ENCODE measurements around the gene WDR91. TPM values are rescaled to one million over a fixed set of nuclear protein-coding genes. Genes with fewer than 3 reads are reported as not detected.
A peak's percentile ranks its signal among the peaks of the same experiment; 100 is the strongest.

Gene WDR91
- total RNA-seq, 5 donors from 2014 or later (not counting 1 experiment from before 2014, with no cell fraction given) = 28.1 to 41.2 (median 37.6) TPM

DNA sequence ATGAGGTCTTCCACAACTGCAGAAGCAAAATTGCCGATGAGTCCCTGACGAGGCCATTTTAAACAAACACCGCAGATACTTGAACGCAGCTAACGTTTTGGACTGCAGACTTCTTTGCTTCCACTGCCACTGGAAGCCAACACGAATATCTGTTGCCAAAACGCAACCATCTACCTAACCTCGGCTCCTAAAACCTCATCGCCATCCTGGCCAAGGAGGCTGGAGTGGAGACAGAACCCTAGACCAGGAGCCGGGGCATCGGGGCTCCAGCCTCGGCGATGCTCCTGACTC lies 493 bp downstream of the WDR91 start:
- ChIA-PET CTCF (interaction anchor here (0.6 to 1.5 kb wide), 3 partner anchors 40 to 224 kb away, joined by 4 to 5 read pairs (median 5); partner anchors contain the start of genes AGBL3 (in 1 of the 2) and TMEM140 (in 1 of the 2)), POLR2A (interaction anchor here (0.6 to 1.4 kb wide), 5 partner anchors 9 to 1726 kb away, joined by 3 to 6 read pairs (median 3); no protein-coding TSS in a partner anchor)
- H3K9me3 Mint-ChIP-seq = no peaks in the 10 kb centered on the region
- Histone ChIP-seq H3K27ac (ENCODE audit: low read length) (peak overlapping the region; percentile 82), H3K4me3 (ENCODE audit: control insufficient read depth in 1 of 2, extremely low read depth in 1 of 2, low read length in 1 of 2) (peak overlapping the region; percentile 77 to 94), H3K27me3 (replicated peaks in 1 of 2; ENCODE audit: control insufficient read depth in 2 of 2, extremely low read depth in 1 of 2, insufficient read depth in 2 of 2, low read length in 1 of 2) (no peaks in the 10 kb centered on the region), H3K4me1 (ENCODE audit: control insufficient read depth in 1 of 2, extremely low read depth in 1 of 2, insufficient read depth in 2 of 2, low read length in 2 of 2) (peaks cover 8 to 30% of the 10 kb centered on the region in 2 experiments), H3K36me3 (ENCODE audit: control insufficient read depth in 2 of 2, extremely low read depth in 1 of 2, insufficient read depth in 1 of 2, low read length in 1 of 2) (peaks cover 0 to 7% of the 10 kb centered on the region in 2 donors), H3K9me3 (no peaks in the 10 kb centered on the region)
- H3K4me3 Mint-ChIP-seq = peak overlapping the region; percentile 89 to 99 (median 93)
- H3K36me3 Mint-ChIP-seq = peaks cover 3% of the 10 kb centered on the region
- DNase-seq (peak in 3 of 35 experiments; percentile 3 to 9 (median 8)), ATAC-seq (replicated peaks in 1 of 4) (peak in 3 of 4 experiments; percentile 7 to 9 (median 8))
- no peaks in the 10 kb centered on the region for H3K27me3 Mint-ChIP-seq
- WGBS (ENCODE audit: insufficient coverage) = 0% methylated on average over 13 of the region's 13 CpGs
- H3K4me1 Mint-ChIP-seq = peaks cover 38 to 48% (median 39%) of the 10 kb centered on the region in 3 donors
- H3K27ac Mint-ChIP-seq = peak overlapping the region; percentile 50 to 98

DNA sequence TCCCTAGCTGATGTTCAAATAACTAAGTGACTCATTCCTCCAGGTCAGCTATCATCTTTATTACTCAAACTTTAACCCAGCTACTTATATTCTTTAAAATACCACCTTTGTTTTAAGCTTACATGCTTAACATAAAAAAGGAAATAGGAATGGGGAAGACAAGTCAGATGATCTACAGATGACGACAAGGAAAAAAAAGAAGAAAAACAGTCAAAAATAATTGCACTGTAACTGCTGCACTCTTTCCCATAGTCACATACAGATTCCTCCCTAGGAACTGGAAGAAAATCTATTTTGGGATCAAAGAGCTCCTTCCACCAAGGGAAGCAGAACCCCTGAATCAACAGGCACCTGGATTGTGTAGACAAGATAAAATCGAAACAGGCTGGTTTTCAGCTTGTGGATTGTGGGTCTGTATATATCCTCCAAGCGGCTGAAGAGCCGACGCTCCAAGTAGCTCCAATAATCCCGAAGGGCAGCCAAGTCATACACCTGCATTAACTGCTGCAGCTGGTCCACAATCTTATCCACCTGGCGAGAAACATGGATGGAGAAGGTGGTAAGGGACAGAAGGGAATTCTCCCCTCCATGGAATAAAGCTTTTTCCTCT lies 2.0 kb downstream of the WDR91 start:
- peak overlapping the region in 2 of 3 donors; percentile 89 to 93 for H3K4me3 Mint-ChIP-seq
- CTCF ChIA-PET = interaction anchor here (0.6 to 1.8 kb wide), 4 partner anchors 38 to 562 kb away, joined by 3 to 4 read pairs (median 3); partner anchors contain the start of genes AGBL3 (in 1 of the 2) and TMEM140 (in 1 of the 2)

GRCh38 chr7:135208102-135208793 lies 3.1 kb downstream of the WDR91 start:
- no peak overlapping the region for H3K4me3 ChIP-seq (ENCODE audit: control insufficient read depth in 1 of 2, extremely low read depth in 1 of 2, low read length in 1 of 2)
- ChIA-PET POLR2A (interaction anchor here in 1 of 2 donors (0.6 kb wide), 1 partner anchor 473 kb away, joined by 4 read pairs; no protein-coding TSS in a partner anchor), CTCF (interaction anchor here in 1 of 2 donors (1.8 kb wide), 1 partner anchor 37 kb away, joined by 4 read pairs; no protein-coding TSS in a partner anchor)
- no peaks in the 10 kb centered on the region for H3K9me3 ChIP-seq
- Mint-ChIP-seq H3K36me3 (peaks cover 21% of the 10 kb centered on the region), H3K27ac (no peak overlapping the region), H3K9me3 (no peaks in the 10 kb centered on the region), H3K4me3 (peak overlapping the region in 1 of 3 donors; percentile 18), H3K27me3 (no peaks in the 10 kb centered on the region), H3K4me1 (peaks cover 45 to 59% (median 48%) of the 10 kb centered on the region in 3 donors)
- 89% methylated on average over 4 of the region's 6 CpGs for WGBS (ENCODE audit: insufficient coverage)
- no peak overlapping the region for H3K27ac ChIP-seq (ENCODE audit: low read length)
- H3K36me3 ChIP-seq (ENCODE audit: control insufficient read depth in 2 of 2, extremely low read depth in 1 of 2, insufficient read depth in 1 of 2, low read length in 1 of 2) = peaks cover 6 to 22% of the 10 kb centered on the region in 2 donors
- ATAC-seq (replicated peaks in 1 of 4) (no peak), DNase-seq (no peak)
- H3K4me1 ChIP-seq (ENCODE audit: control insufficient read depth in 1 of 2, extremely low read depth in 1 of 2, insufficient read depth in 2 of 2, low read length in 2 of 2) = peaks cover 8 to 32% of the 10 kb centered on the region in 2 experiments
- H3K27me3 ChIP-seq (replicated peaks in 1 of 2; ENCODE audit: control insufficient read depth in 2 of 2, extremely low read depth in 1 of 2, insufficient read depth in 2 of 2, low read length in 1 of 2) = no peaks in the 10 kb centered on the region

More for the DNA sequence above, 2.0 kb downstream of the WDR91 start:
- DNase-seq (no peak), ATAC-seq (replicated peaks in 1 of 4) (no peak)
- H3K9me3 ChIP-seq = no peaks in the 10 kb centered on the region
- POLR2A ChIA-PET = no interaction called here
- H3K4me1 ChIP-seq (ENCODE audit: control insufficient read depth in 1 of 2, extremely low read depth in 1 of 2, insufficient read depth in 2 of 2, low read length in 2 of 2) = peaks cover 8 to 30% of the 10 kb centered on the region in 2 experiments
- no peak overlapping the region for H3K27ac ChIP-seq (ENCODE audit: low read length)
- H3K36me3 ChIP-seq (ENCODE audit: control insufficient read depth in 2 of 2, extremely low read depth in 1 of 2, insufficient read depth in 1 of 2, low read length in 1 of 2) = peaks cover 6 to 11% of the 10 kb centered on the region in 2 donors
- no peaks in the 10 kb centered on the region for H3K27me3 Mint-ChIP-seq
- no peak overlapping the region for H3K27ac Mint-ChIP-seq
- H3K4me3 ChIP-seq (ENCODE audit: control insufficient read depth in 1 of 2, extremely low read depth in 1 of 2, low read length in 1 of 2) = no peak overlapping the region
- H3K9me3 Mint-ChIP-seq = no peaks in the 10 kb centered on the region
- H3K4me1 Mint-ChIP-seq = peaks cover 38 to 50% (median 39%) of the 10 kb centered on the region in 3 donors
- H3K36me3 Mint-ChIP-seq = peaks cover 10% of the 10 kb centered on the region
- H3K27me3 ChIP-seq (replicated peaks in 1 of 2; ENCODE audit: control insufficient read depth in 2 of 2, extremely low read depth in 1 of 2, insufficient read depth in 2 of 2, low read length in 1 of 2) = no peaks in the 10 kb centered on the region
- WGBS (ENCODE audit: insufficient coverage) = no CpG with 5 or more reads among the region's 7 CpGs

GRCh38 chr7:135207406-135208101 lies 3.8 kb downstream of the WDR91 start:
- no peak for ATAC-seq (replicated peaks in 1 of 4)
- no peak overlapping the region for H3K4me3 Mint-ChIP-seq
- 85% methylated on average over 6 of the region's 8 CpGs for WGBS (ENCODE audit: insufficient coverage)
- no peaks in the 10 kb centered on the region for H3K27me3 Mint-ChIP-seq
- H3K9me3 Mint-ChIP-seq = no peaks in the 10 kb centered on the region
- H3K27me3 ChIP-seq (replicated peaks in 1 of 2; ENCODE audit: control insufficient read depth in 2 of 2, extremely low read depth in 1 of 2, insufficient read depth in 2 of 2, low read length in 1 of 2) = no peaks in the 10 kb centered on the region
- POLR2A ChIA-PET = no interaction called here
- no peak overlapping the region for H3K27ac ChIP-seq (ENCODE audit: low read length)
- no peak overlapping the region for H3K27ac Mint-ChIP-seq
- peaks cover 46 to 59% (median 50%) of the 10 kb centered on the region in 3 donors for H3K4me1 Mint-ChIP-seq
- peaks cover 8 to 32% of the 10 kb centered on the region in 2 experiments for H3K4me1 ChIP-seq (ENCODE audit: control insufficient read depth in 1 of 2, extremely low read depth in 1 of 2, insufficient read depth in 2 of 2, low read length in 2 of 2)
- peaks cover 6 to 29% of the 10 kb centered on the region in 2 donors for H3K36me3 ChIP-seq (ENCODE audit: control insufficient read depth in 2 of 2, extremely low read depth in 1 of 2, insufficient read depth in 1 of 2, low read length in 1 of 2)
- no peaks in the 10 kb centered on the region for H3K9me3 ChIP-seq
- H3K4me3 ChIP-seq (ENCODE audit: control insufficient read depth in 1 of 2, extremely low read depth in 1 of 2, low read length in 1 of 2) = no peak overlapping the region
- DNase-seq = no peak
- H3K36me3 Mint-ChIP-seq = peaks cover 26% of the 10 kb centered on the region
- CTCF ChIA-PET = no interaction called here

DNA sequence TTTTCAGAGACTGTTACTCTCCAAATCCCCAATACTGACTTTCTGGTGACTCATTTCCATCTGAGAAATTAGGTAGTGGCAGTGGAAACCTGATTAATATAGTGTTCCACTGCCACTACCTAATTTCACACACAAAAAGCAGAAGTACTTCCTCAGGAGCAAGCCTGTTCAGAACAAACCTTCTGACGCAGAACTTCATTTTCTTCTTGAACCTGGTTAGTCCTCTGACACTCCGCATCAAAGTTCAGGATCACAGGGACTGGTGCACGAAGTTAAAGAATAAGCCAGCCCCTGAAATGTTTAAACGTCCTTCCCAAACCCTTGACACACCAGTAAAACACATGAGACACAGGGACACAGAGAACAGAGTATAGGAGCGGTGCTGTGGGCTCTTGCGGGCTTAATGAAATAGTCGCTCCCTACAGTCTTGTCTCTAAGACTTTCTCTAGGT lies 4.4 kb downstream of the WDR91 start:
- Mint-ChIP-seq H3K27ac (no peak overlapping the region), H3K4me1 (peaks cover 49 to 64% (median 54%) of the 10 kb centered on the region in 3 donors), H3K36me3 (peaks cover 32% of the 10 kb centered on the region), H3K9me3 (no peaks in the 10 kb centered on the region), H3K27me3 (no peaks in the 10 kb centered on the region), H3K4me3 (no peak overlapping the region)
- no peak overlapping the region for H3K4me3 ChIP-seq (ENCODE audit: control insufficient read depth in 1 of 2, extremely low read depth in 1 of 2, low read length in 1 of 2)
- no peak overlapping the region for H3K27ac ChIP-seq (ENCODE audit: low read length)
- H3K4me1 ChIP-seq (ENCODE audit: control insufficient read depth in 1 of 2, extremely low read depth in 1 of 2, insufficient read depth in 2 of 2, low read length in 2 of 2) = peaks cover 7 to 30% of the 10 kb centered on the region in 2 experiments
- CTCF ChIA-PET = interaction anchor here in 1 of 2 donors (0.6 kb wide), 1 partner anchor 746 kb away, joined by 3 read pairs; no protein-coding TSS in a partner anchor
- DNase-seq (no peak), ATAC-seq (replicated peaks in 1 of 4) (no peak)
- no peaks in the 10 kb centered on the region for H3K27me3 ChIP-seq (replicated peaks in 1 of 2; ENCODE audit: control insufficient read depth in 2 of 2, extremely low read depth in 1 of 2, insufficient read depth in 2 of 2, low read length in 1 of 2)
- peaks cover 6 to 31% of the 10 kb centered on the region in 2 donors for H3K36me3 ChIP-seq (ENCODE audit: control insufficient read depth in 2 of 2, extremely low read depth in 1 of 2, insufficient read depth in 1 of 2, low read length in 1 of 2)
- POLR2A ChIA-PET = no interaction called here
- WGBS (ENCODE audit: insufficient coverage) = 87% methylated on average over 4 of the region's 7 CpGs
- no peaks in the 10 kb centered on the region for H3K9me3 ChIP-seq

DNA sequence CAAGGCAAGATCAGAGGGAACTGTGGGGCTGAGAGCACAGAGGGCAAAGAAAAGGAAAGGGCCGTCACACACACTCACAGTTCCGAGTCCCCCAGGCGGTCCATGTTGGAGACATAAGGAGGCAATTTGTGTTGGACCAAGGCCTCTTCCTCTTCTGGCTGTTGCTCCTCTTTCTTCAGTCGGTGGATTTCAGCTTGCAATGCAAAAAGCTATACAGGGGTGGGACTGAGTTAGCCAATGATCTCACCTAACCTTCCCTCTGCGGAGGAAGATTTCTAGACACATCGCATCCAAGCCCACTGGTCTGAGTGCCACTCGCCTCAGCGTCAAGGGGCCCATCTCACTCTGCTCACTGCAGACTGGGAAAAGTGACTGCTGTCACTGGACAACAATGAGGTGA lies 5.5 kb downstream of the WDR91 start:
- no peak overlapping the region for H3K4me3 Mint-ChIP-seq
- H3K9me3 Mint-ChIP-seq = no peaks in the 10 kb centered on the region
- H3K27me3 Mint-ChIP-seq = no peaks in the 10 kb centered on the region
- ATAC-seq (replicated peaks in 1 of 4) (no peak), DNase-seq (no peak)
- POLR2A ChIA-PET = interaction anchor here (0.5 to 0.7 kb wide), 2 partner anchors 45 to 313 kb away, joined by 4 to 5 read pairs; no protein-coding TSS in a partner anchor
- Histone ChIP-seq H3K4me3 (ENCODE audit: control insufficient read depth in 1 of 2, extremely low read depth in 1 of 2, low read length in 1 of 2) (no peak overlapping the region), H3K9me3 (no peaks in the 10 kb centered on the region), H3K4me1 (ENCODE audit: control insufficient read depth in 1 of 2, extremely low read depth in 1 of 2, insufficient read depth in 2 of 2, low read length in 2 of 2) (peaks cover 5 to 25% of the 10 kb centered on the region in 2 experiments), H3K27me3 (replicated peaks in 1 of 2; ENCODE audit: control insufficient read depth in 2 of 2, extremely low read depth in 1 of 2, insufficient read depth in 2 of 2, low read length in 1 of 2) (no peaks in the 10 kb centered on the region), H3K36me3 (ENCODE audit: control insufficient read depth in 2 of 2, extremely low read depth in 1 of 2, insufficient read depth in 1 of 2, low read length in 1 of 2) (peaks cover 6 to 37% of the 10 kb centered on the region in 2 donors), H3K27ac (ENCODE audit: low read length) (no peak overlapping the region)
- 97% methylated on average over 6 of the region's 8 CpGs for WGBS (ENCODE audit: insufficient coverage)
- CTCF ChIA-PET = interaction anchor here (0.6 to 0.7 kb wide), 3 partner anchors 74 to 588 kb away, joined by 3 to 4 read pairs (median 3); no protein-coding TSS in a partner anchor
- peaks cover 40% of the 10 kb centered on the region for H3K36me3 Mint-ChIP-seq
- no peak overlapping the region for H3K27ac Mint-ChIP-seq
- H3K4me1 Mint-ChIP-seq = peaks cover 51 to 67% (median 54%) of the 10 kb centered on the region in 3 donors

Data from T-cell (primary cell).